ENCODE data around the gene RIPOR2.

- no peak for TF ChIP-seq POLR2A (IDR thresholded peaks at IDR 0.05)
- TF ChIP-seq, protein P1, sequence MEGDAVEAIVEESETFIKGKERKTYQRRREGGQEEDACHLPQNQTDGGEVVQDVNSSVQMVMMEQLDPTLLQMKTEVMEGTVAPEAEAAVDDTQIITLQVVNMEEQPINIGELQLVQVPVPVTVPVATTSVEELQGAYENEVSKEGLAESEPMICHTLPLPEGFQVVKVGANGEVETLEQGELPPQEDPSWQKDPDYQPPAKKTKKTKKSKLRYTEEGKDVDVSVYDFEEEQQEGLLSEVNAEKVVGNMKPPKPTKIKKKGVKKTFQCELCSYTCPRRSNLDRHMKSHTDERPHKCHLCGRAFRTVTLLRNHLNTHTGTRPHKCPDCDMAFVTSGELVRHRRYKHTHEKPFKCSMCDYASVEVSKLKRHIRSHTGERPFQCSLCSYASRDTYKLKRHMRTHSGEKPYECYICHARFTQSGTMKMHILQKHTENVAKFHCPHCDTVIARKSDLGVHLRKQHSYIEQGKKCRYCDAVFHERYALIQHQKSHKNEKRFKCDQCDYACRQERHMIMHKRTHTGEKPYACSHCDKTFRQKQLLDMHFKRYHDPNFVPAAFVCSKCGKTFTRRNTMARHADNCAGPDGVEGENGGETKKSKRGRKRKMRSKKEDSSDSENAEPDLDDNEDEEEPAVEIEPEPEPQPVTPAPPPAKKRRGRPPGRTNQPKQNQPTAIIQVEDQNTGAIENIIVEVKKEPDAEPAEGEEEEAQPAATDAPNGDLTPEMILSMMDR (IDR thresholded peaks at IDR 0.05), result no peak
These were observed 36.7 kb upstream of the RIPOR2 start for GRCh38 chr6:24972311-24972958.
